Measurements from ENCODE around the gene SDHAF4. TPM values are rescaled to one million over a fixed set of nuclear protein-coding genes. Genes with fewer than 3 reads are reported as not detected.
"Not testable (repeated sequence)": the region's sequence is repeated elsewhere in the genome, so short reads cannot be mapped to it uniquely, and the experiment has no call there.

SDHAF4 gene
- total and polyA plus RNA-seq, 5 donors from 2014 or later: 7.0 to 8.1 (median 7.3) TPM

DNA sequence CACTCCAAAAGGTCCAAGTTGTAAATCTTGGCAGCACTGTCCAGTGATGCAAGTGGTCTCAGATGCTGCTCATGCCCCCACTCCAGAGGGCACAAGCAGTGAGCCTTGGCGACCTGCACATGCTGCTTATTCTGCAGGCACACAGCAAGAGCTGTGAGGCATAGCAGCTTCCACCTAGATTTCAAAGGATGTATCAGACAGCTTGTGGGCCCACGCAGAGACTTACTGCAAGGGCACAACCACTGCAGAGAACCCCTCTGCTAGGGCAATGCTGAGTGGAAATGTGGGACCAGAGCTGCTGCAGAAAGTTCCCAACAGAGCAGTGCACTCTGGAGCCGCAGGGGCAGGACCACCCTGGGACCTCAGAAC, 26.4 kb downstream of the SDHAF4 start:
- Histone ChIP-seq H3K27ac (ENCODE audit: insufficient read depth, low read length, poor library complexity, severe bottlenecking) (no peak overlapping the region), H3K9me3 (ENCODE audit: control insufficient read depth in 2 of 2, low read length in 2 of 2) (no peaks in the 10 kb centered on the region), H3K27me3 (ENCODE audit: control insufficient read depth, insufficient read depth, low read length) (no peaks in the 10 kb centered on the region), H3K4me1 (ENCODE audit: control insufficient read depth, insufficient read depth, low read length, poor library complexity, severe bottlenecking) (no peaks in the 10 kb centered on the region), H3K36me3 (ENCODE audit: control insufficient read depth, insufficient read depth, low read length) (no peaks in the 10 kb centered on the region), H3K4me3 (ENCODE audit: low read depth, low read length) (no peak overlapping the region)
- DNase-seq (no peak), ATAC-seq (ENCODE audit: low read depth in 2 of 2) (no peak)
- Mint-ChIP-seq H3K36me3 (peaks cover 9% of the 10 kb centered on the region), H3K27me3 (no peaks in the 10 kb centered on the region), H3K9me3 (peaks cover 0 to 5% (median 0%) of the 10 kb centered on the region in 7 donors), H3K4me1 (no peaks in the 10 kb centered on the region), H3K4me3 (no peak overlapping the region), H3K27ac (no peak overlapping the region)

DNA sequence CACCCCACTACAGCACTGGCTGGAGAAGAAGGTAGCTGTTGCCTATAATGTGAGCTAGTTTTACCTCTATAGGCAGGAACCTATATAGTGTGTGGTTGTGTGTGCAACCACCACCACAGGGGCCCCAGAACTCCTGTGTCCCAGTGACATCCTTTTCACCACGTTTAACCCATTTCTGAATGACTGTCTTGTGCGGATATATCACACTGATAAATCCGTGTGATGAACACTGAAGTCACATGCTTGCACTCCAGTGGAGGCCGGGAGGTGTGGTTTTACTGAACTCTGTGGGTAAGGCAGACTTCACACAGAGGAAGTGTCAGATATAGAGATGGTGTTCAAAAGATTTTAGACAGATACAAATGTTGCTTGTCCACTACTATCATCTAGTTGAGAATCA, 32.5 kb downstream of the SDHAF4 start:
- Histone ChIP-seq H3K27ac (ENCODE audit: insufficient read depth, low read length, poor library complexity, severe bottlenecking) (no peak overlapping the region), H3K4me3 (ENCODE audit: low read depth, low read length) (no peak overlapping the region), H3K27me3 (ENCODE audit: control insufficient read depth, insufficient read depth, low read length) (no peaks in the 10 kb centered on the region), H3K36me3 (ENCODE audit: control insufficient read depth, insufficient read depth, low read length) (no peaks in the 10 kb centered on the region), H3K4me1 (ENCODE audit: control insufficient read depth, insufficient read depth, low read length, poor library complexity, severe bottlenecking) (no peaks in the 10 kb centered on the region), H3K9me3 (ENCODE audit: control insufficient read depth in 2 of 2, low read length in 2 of 2) (no peaks in the 10 kb centered on the region)
- H3K27ac Mint-ChIP-seq: peak overlapping the region in 1 of 3 donors; percentile 8
- no peaks in the 10 kb centered on the region for H3K27me3 Mint-ChIP-seq
- peaks cover 0 to 6% (median 1%) of the 10 kb centered on the region in 4 donors for H3K4me1 Mint-ChIP-seq
- DNase-seq: peak in 1 of 3 donors; percentile 68
- no peak overlapping the region for H3K4me3 Mint-ChIP-seq
- peaks cover 0 to 7% (median 1%) of the 10 kb centered on the region in 7 donors for H3K9me3 Mint-ChIP-seq
- no peaks in the 10 kb centered on the region for H3K36me3 Mint-ChIP-seq
- ATAC-seq (ENCODE audit: low read depth in 2 of 2): peak; percentile 53 to 59

DNA sequence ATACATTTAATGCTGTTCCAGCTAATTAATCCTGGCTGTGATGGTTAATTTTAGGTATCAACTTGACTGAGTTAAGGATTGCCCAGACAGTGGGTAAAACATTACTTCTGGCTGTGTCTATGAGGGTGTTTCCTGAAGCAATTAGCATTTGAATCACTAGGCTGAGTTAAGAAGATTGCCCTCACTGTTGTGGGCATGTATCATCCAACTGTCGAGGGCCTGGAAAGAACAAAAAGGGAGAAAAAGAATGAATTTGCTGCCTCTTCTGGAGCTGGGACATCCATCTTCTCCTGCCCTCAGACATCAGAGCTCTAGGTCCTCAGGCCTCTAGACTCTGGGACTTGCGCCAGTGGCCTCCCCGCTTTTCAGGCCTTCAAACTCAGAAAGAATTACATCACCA, 34.3 kb downstream of the SDHAF4 start:
- H3K9me3 Mint-ChIP-seq: peaks cover 0 to 7% (median 2%) of the 10 kb centered on the region in 7 donors
- H3K4me3 Mint-ChIP-seq: no peak overlapping the region
- H3K4me1 Mint-ChIP-seq: peaks cover 0 to 6% (median 1%) of the 10 kb centered on the region in 4 donors
- H3K27ac Mint-ChIP-seq: no peak overlapping the region
- no peak for DNase-seq
- no peak overlapping the region for H3K4me3 ChIP-seq (ENCODE audit: low read depth, low read length)
- no peaks in the 10 kb centered on the region for H3K27me3 ChIP-seq (ENCODE audit: control insufficient read depth, insufficient read depth, low read length)
- no peak for ATAC-seq (ENCODE audit: low read depth in 2 of 2)
- H3K4me1 ChIP-seq (ENCODE audit: control insufficient read depth, insufficient read depth, low read length, poor library complexity, severe bottlenecking): no peaks in the 10 kb centered on the region
- no peak overlapping the region for H3K27ac ChIP-seq (ENCODE audit: insufficient read depth, low read length, poor library complexity, severe bottlenecking)
- no peaks in the 10 kb centered on the region for H3K9me3 ChIP-seq (ENCODE audit: control insufficient read depth in 2 of 2, low read length in 2 of 2)
- H3K36me3 ChIP-seq (ENCODE audit: control insufficient read depth, insufficient read depth, low read length): no peaks in the 10 kb centered on the region
- H3K27me3 Mint-ChIP-seq: no peaks in the 10 kb centered on the region
- H3K36me3 Mint-ChIP-seq: no peaks in the 10 kb centered on the region

DNA sequence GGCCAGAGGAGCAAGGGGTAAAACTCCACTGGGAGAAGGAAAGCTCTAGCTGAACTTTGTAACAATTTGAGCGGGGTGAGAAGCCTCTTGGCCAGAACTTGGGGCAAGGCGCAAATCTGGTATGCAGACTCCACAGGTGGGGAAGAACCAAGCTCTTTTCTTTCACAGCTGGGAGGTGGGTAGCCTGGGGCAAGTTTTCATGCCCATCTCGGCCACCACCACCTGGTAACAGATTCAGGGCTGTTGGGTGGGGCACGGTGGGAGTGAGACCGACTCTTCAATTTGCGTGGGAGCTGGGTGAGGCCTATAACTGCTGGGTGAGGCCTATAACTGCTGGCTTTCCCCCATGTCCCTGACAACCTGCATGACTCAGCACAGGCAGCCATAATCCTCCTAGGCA, 37.5 kb downstream of the SDHAF4 start:
- H3K27me3 ChIP-seq (ENCODE audit: control insufficient read depth, insufficient read depth, low read length): no peaks in the 10 kb centered on the region
- H3K9me3 Mint-ChIP-seq: peaks cover 0 to 9% (median 3%) of the 10 kb centered on the region in 7 donors
- DNase-seq: no peak
- H3K36me3 ChIP-seq (ENCODE audit: control insufficient read depth, insufficient read depth, low read length): no peaks in the 10 kb centered on the region
- no peak overlapping the region for H3K4me3 ChIP-seq (ENCODE audit: low read depth, low read length)
- H3K9me3 ChIP-seq (ENCODE audit: control insufficient read depth in 2 of 2, low read length in 2 of 2): peaks cover 0 to 2% of the 10 kb centered on the region in 2 experiments
- H3K27ac Mint-ChIP-seq: no peak overlapping the region
- ATAC-seq (ENCODE audit: low read depth in 2 of 2): no peak
- no peak overlapping the region for H3K27ac ChIP-seq (ENCODE audit: insufficient read depth, low read length, poor library complexity, severe bottlenecking)
- peaks cover 7% of the 10 kb centered on the region for H3K27me3 Mint-ChIP-seq
- no peaks in the 10 kb centered on the region for H3K36me3 Mint-ChIP-seq
- H3K4me3 Mint-ChIP-seq: no peak overlapping the region
- no peaks in the 10 kb centered on the region for H3K4me1 ChIP-seq (ENCODE audit: control insufficient read depth, insufficient read depth, low read length, poor library complexity, severe bottlenecking)
- H3K4me1 Mint-ChIP-seq: peaks cover 3 to 11% (median 6%) of the 10 kb centered on the region in 4 donors

DNA sequence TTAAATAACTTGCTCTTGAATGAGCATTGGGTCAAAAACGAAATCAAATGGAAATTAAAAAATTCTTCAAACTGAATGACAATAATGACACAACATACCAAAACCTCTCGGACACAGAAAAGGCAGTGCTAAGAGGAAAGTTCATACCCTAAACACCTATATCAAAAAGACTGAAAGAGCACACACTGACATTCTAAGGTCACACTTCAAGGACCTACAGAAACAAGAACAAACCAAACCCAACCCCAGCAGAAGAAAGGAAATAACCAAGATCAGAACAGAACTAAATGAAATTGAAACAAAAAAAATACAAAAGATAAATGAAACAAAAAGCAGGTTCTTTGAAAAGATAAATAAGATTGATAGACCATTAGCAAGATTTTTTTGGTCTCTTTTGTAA, 40.6 kb downstream of the SDHAF4 start:
- H3K4me3 ChIP-seq (ENCODE audit: low read depth, low read length); H3K9me3 ChIP-seq (ENCODE audit: control insufficient read depth in 2 of 2, low read length in 2 of 2); H3K36me3 ChIP-seq (ENCODE audit: control insufficient read depth, insufficient read depth, low read length); H3K4me1 ChIP-seq (ENCODE audit: control insufficient read depth, insufficient read depth, low read length, poor library complexity, severe bottlenecking); H3K4me1 Mint-ChIP-seq; ATAC-seq (ENCODE audit: low read depth in 2 of 2); H3K36me3 Mint-ChIP-seq; H3K9me3 Mint-ChIP-seq; H3K27me3 Mint-ChIP-seq; H3K27me3 ChIP-seq (ENCODE audit: control insufficient read depth, insufficient read depth, low read length); H3K27ac ChIP-seq (ENCODE audit: insufficient read depth, low read length, poor library complexity, severe bottlenecking): not testable (repeated sequence)
- peak in 1 of 3 donors; percentile 60 for DNase-seq
- peak overlapping the region in 1 of 3 donors; percentile 7 for H3K27ac Mint-ChIP-seq
- H3K4me3 Mint-ChIP-seq: peak overlapping the region in 1 of 4 donors; percentile 64

DNA sequence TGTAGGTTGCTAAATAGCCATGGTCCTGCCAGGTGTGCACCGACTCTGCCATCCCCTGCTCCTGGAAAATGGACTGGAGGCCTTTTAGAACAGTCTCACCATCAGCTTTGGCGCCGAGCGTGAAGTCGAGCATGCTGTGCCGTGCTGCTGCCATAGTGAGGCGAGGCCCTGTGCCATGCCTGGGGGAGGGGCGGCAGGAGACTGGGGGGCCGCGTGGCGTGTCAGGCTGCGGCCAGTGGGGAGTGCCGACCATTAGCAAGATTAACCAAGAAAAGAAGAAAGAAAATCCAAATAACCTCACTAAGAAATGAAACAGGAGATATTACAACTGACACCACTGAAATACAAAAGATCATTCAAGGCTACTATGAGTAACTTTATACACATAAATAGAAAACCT, 42.5 kb downstream of the SDHAF4 start:
- H3K4me1 ChIP-seq (ENCODE audit: control insufficient read depth, insufficient read depth, low read length, poor library complexity, severe bottlenecking); H3K4me3 Mint-ChIP-seq; ATAC-seq (ENCODE audit: low read depth in 2 of 2); H3K27me3 ChIP-seq (ENCODE audit: control insufficient read depth, insufficient read depth, low read length); DNase-seq; H3K27ac ChIP-seq (ENCODE audit: insufficient read depth, low read length, poor library complexity, severe bottlenecking); H3K36me3 ChIP-seq (ENCODE audit: control insufficient read depth, insufficient read depth, low read length); H3K36me3 Mint-ChIP-seq; H3K9me3 ChIP-seq (ENCODE audit: control insufficient read depth in 2 of 2, low read length in 2 of 2); H3K4me1 Mint-ChIP-seq; H3K4me3 ChIP-seq (ENCODE audit: low read depth, low read length); H3K9me3 Mint-ChIP-seq; H3K27me3 Mint-ChIP-seq; H3K27ac Mint-ChIP-seq: not testable (repeated sequence)

DNA sequence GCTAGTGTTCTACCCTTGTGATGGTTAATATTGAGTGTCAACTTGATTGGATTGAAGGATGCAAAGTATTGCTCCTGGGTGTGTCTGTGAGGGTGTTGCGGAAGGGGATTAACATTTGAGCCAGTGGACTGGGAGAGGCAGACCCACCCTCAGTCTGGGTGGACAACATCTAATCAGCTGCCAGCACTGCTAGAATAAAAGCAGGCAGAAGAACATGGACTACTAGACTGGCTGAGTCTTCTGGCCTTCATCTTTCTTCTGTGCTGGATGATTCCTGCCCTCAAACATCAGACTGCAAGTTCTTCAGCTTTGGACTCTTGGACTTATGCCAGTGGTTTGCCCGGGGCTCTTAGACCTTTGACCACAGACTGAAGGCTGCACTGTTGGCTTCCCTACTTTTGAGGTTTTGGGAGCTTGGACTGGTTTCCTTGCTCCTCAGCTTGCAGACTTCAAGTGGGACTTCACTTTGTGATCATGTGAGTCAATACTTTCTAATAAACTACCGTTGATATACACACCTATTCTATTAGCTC, 50.1 kb downstream of the SDHAF4 start:
- no peak for ATAC-seq (ENCODE audit: low read depth in 2 of 2)
- H3K4me3 ChIP-seq (ENCODE audit: low read depth, low read length): no peak overlapping the region
- no peaks in the 10 kb centered on the region for H3K9me3 ChIP-seq (ENCODE audit: control insufficient read depth in 2 of 2, low read length in 2 of 2)
- H3K4me1 ChIP-seq (ENCODE audit: control insufficient read depth, insufficient read depth, low read length, poor library complexity, severe bottlenecking): no peaks in the 10 kb centered on the region
- Mint-ChIP-seq H3K27ac (no peak overlapping the region), H3K4me3 (no peak overlapping the region), H3K9me3 (peaks cover 0 to 3% (median 0%) of the 10 kb centered on the region in 7 donors), H3K4me1 (no peaks in the 10 kb centered on the region), H3K36me3 (no peaks in the 10 kb centered on the region), H3K27me3 (peaks cover 18% of the 10 kb centered on the region)
- no peaks in the 10 kb centered on the region for H3K27me3 ChIP-seq (ENCODE audit: control insufficient read depth, insufficient read depth, low read length)
- no peak for DNase-seq
- H3K36me3 ChIP-seq (ENCODE audit: control insufficient read depth, insufficient read depth, low read length): no peaks in the 10 kb centered on the region
- no peak overlapping the region for H3K27ac ChIP-seq (ENCODE audit: insufficient read depth, low read length, poor library complexity, severe bottlenecking)

DNA sequence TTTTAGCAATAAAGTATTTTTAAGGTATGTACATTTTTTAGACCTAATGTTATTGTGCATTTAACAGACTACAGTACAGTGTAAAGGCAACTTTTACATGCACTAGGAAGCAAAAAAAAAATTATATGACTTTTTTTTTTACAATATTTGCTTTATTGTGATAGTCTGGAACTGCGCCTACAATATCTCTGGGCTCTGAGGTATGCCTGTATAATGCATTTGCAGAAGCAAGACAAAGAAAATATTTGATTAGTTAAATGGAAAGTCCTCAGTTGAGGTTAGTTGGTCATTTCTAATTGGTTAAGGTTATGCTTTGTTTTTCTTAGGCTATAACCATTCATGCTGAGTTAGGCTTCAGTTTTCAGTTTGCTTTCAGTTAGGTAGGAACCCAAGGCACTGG, 54.0 kb downstream of the SDHAF4 start:
- DNase-seq: no peak
- H3K27me3 Mint-ChIP-seq: peaks cover 8% of the 10 kb centered on the region
- no peaks in the 10 kb centered on the region for H3K4me1 Mint-ChIP-seq
- no peaks in the 10 kb centered on the region for H3K9me3 ChIP-seq (ENCODE audit: control insufficient read depth in 2 of 2, low read length in 2 of 2)
- H3K36me3 Mint-ChIP-seq: no peaks in the 10 kb centered on the region
- no peaks in the 10 kb centered on the region for H3K27me3 ChIP-seq (ENCODE audit: control insufficient read depth, insufficient read depth, low read length)
- H3K27ac ChIP-seq (ENCODE audit: insufficient read depth, low read length, poor library complexity, severe bottlenecking): no peak overlapping the region
- peaks cover 0 to 3% (median 0%) of the 10 kb centered on the region in 7 donors for H3K9me3 Mint-ChIP-seq
- no peak overlapping the region for H3K4me3 Mint-ChIP-seq
- H3K4me3 ChIP-seq (ENCODE audit: low read depth, low read length): no peak overlapping the region
- no peaks in the 10 kb centered on the region for H3K36me3 ChIP-seq (ENCODE audit: control insufficient read depth, insufficient read depth, low read length)
- H3K4me1 ChIP-seq (ENCODE audit: control insufficient read depth, insufficient read depth, low read length, poor library complexity, severe bottlenecking): no peaks in the 10 kb centered on the region
- ATAC-seq (ENCODE audit: low read depth in 2 of 2): no peak
- H3K27ac Mint-ChIP-seq: no peak overlapping the region

Data from CD4-positive, CD25-positive, alpha-beta regulatory T cell (primary cell).